Osteoblast (primary cell): ENCODE data around the gene NCOA6. TPM values are rescaled to one million over a fixed set of nuclear protein-coding genes. Genes with fewer than 3 reads are reported as not detected.

Experiments used
- DNase-seq: peaks from one replicate; pipeline ENCODE4 v3.0.0; 2011; ENCODE audit warnings: low spot score, mixed read lengths; ENCODE audit not compliant: insufficient read length; ENCODE audit errors: missing footprints
- H2AFZ ChIP-seq: 2 replicates; pipeline ENCODE4 v1.6.0; 2011; ENCODE audit warnings: mild to moderate bottlenecking, low read length
- H3K27ac ChIP-seq: 2 replicates; pipeline ENCODE4 v1.5.1; 2011; ENCODE audit warnings: mild to moderate bottlenecking, low read depth, low read length, moderate library complexity
- H3K27me3 ChIP-seq: 2 replicates; pipeline ENCODE4 v1.6.0; 2012; ENCODE audit warnings: mild to moderate bottlenecking, control low read depth, inconsistent platforms, low read length, moderate library complexity; ENCODE audit not compliant: insufficient read depth
- H3K36me3 ChIP-seq: 2 replicates; pipeline ENCODE4 v1.5.1; 2011; ENCODE audit warnings: mild to moderate bottlenecking, low read length, control low read depth, moderate library complexity; ENCODE audit not compliant: insufficient read depth
- H3K4me1 ChIP-seq: 2 replicates; pipeline ENCODE4 v1.5.1; 2011; ENCODE audit warnings: mild to moderate bottlenecking, low read length, control low read depth, moderate library complexity; ENCODE audit not compliant: insufficient read depth
- H3K4me2 ChIP-seq: 2 replicates; pipeline ENCODE4 v1.6.0; 2011; ENCODE audit warnings: mild to moderate bottlenecking, low read length; ENCODE audit not compliant: insufficient read depth
- H3K4me3 ChIP-seq: fragments of 200-600 bp; sonication (generic); 3 replicates; pipeline ENCODE4 v1.5.1; 2012; ENCODE audit warnings: mild to moderate bottlenecking, low read length, inconsistent platforms; ENCODE audit not compliant: insufficient read depth
- H3K79me2 ChIP-seq: 2 replicates; pipeline ENCODE4 v1.6.0; 2012; ENCODE audit warnings: mild to moderate bottlenecking, low read length, control low read depth, inconsistent platforms; ENCODE audit not compliant: insufficient read depth
- H3K9me3 ChIP-seq: 2 replicates; pipeline ENCODE4 v1.5.1; 2011; ENCODE audit warnings: low read depth, low read length, control low read depth
- H4K20me1 ChIP-seq: 2 replicates; pipeline ENCODE4 v1.6.0; 2012; ENCODE audit warnings: mild to moderate bottlenecking, low read length, control low read depth; ENCODE audit not compliant: insufficient read depth
- CTCF ChIP-seq: IDR thresholded peaks from 2 replicates; pipeline ENCODE4 v1.5.1; 2011; ENCODE audit warnings: mild to moderate bottlenecking, low read depth, low read length, moderate library complexity; ENCODE audit errors: extremely low read depth
- total RNA-seq: library from RNA; depleted of rRNA; stranded (reverse); fragments of >200 nt; gene quantifications from 2 replicates; pipeline ENCODE4 v1.2.3, GENCODE V29; 2012

The NCOA6 gene
- total RNA-seq, 1 donor, result 8.7 TPM

- Histone ChIP-seq H3K4me2 (peak overlapping the region; percentile 94), H3K27ac (peak overlapping the region; percentile 7), H3K27me3 (no peaks in the 10 kb centered on the region), H2AFZ (peak overlapping the region; percentile 98), H3K4me1 (peaks cover 28% of the 10 kb centered on the region), H3K4me3 (peak overlapping the region; percentile 80), H4K20me1 (peaks cover 3% of the 10 kb centered on the region), H3K9me3 (no peaks in the 10 kb centered on the region), H3K36me3 (no peaks in the 10 kb centered on the region), H3K79me2 (peaks cover 4% of the 10 kb centered on the region)
- no peak for DNase-seq
- no peak for TF ChIP-seq CTCF
Measured at GRCh38 chr20:34871966-34872621, 46.6 kb upstream of the NCOA6 start.

- Histone ChIP-seq H3K27ac (no peak overlapping the region), H3K4me3 (no peak overlapping the region), H3K4me1 (peaks cover 26% of the 10 kb centered on the region), H4K20me1 (peaks cover 3% of the 10 kb centered on the region), H3K4me2 (peak overlapping the region; percentile 94), H3K9me3 (no peaks in the 10 kb centered on the region), H3K36me3 (no peaks in the 10 kb centered on the region), H3K27me3 (no peaks in the 10 kb centered on the region), H3K79me2 (no peaks in the 10 kb centered on the region), H2AFZ (no peak overlapping the region)
- DNase-seq, result no peak
- no peak for TF ChIP-seq CTCF
Measured at GRCh38 chr20:34871320-34871926, 46.0 kb upstream of the NCOA6 start.

- no peak for TF ChIP-seq CTCF
- Histone ChIP-seq H3K27ac (no peak overlapping the region), H4K20me1 (no peaks in the 10 kb centered on the region), H3K79me2 (no peaks in the 10 kb centered on the region), H3K36me3 (peaks cover 9% of the 10 kb centered on the region), H2AFZ (no peak overlapping the region), H3K4me3 (no peak overlapping the region), H3K27me3 (no peaks in the 10 kb centered on the region), H3K4me2 (no peak overlapping the region), H3K4me1 (no peaks in the 10 kb centered on the region), H3K9me3 (no peaks in the 10 kb centered on the region)
- DNase-seq, result no peak
Measured at GRCh38 chr20:34864216-34864615, 38.8 kb upstream of the NCOA6 start.

- Histone ChIP-seq H3K36me3 (peaks cover 11% of the 10 kb centered on the region), H4K20me1 (no peaks in the 10 kb centered on the region), H3K4me2 (no peak overlapping the region), H3K27ac (no peak overlapping the region), H3K4me1 (no peaks in the 10 kb centered on the region), H3K4me3 (no peak overlapping the region), H2AFZ (no peak overlapping the region), H3K9me3 (no peaks in the 10 kb centered on the region), H3K79me2 (no peaks in the 10 kb centered on the region), H3K27me3 (no peaks in the 10 kb centered on the region)
- no peak for TF ChIP-seq CTCF
- no peak for DNase-seq
Measured at GRCh38 chr20:34863421-34863965, 38.0 kb upstream of the NCOA6 start.
